HCEC 1CT (cell line): ENCODE measurements around the gene GAS6.

Experiments used
- DNase-seq: peaks from one replicate; pipeline ENCODE4 v3.0.0-alpha.2; 2017

GAS6 gene

DNA sequence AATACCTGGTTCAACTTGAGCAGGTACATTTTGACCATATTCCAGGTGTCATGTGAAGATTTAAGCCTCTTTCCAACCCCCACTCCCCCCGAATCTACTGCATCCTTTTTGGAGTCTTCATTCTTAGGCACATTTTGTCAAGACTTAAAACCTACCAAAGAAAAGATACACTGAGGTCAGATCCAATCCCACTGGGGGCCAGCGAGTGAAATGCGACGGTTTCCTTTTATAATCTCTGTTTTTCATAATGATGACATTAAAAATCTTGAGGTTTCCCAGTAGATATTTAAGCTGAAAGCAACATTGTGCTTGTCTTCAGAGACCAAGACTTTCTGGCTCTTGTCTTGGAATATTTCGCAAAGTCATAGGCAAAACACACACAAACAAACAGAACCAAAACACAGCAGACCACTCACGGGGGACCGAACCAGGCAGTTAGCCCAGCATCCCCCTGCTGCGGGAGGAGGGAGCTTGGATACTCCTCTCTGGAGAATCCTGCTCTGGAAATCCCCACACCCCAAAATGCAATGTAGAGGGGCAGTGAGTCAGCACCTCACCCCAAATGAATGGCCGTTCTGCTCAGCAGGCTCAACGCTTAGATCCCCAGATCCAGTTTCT, 506 bp upstream of the GAS6 start:
- DNase-seq: peak; percentile 72

GRCh38 chr13:113862931-113863523, 849 bp downstream of the GAS6 start:
- DNase-seq: peak; percentile 41

- peak; percentile 25 for DNase-seq
Measured at GRCh38 chr13:113862191-113862930, 1.5 kb downstream of the GAS6 start.

GRCh38 chr13:113861433-113862030, 2.3 kb downstream of the GAS6 start:
- no peak for DNase-seq

GRCh38 chr13:113860665-113861432, 3.0 kb downstream of the GAS6 start:
- DNase-seq: no peak

DNA sequence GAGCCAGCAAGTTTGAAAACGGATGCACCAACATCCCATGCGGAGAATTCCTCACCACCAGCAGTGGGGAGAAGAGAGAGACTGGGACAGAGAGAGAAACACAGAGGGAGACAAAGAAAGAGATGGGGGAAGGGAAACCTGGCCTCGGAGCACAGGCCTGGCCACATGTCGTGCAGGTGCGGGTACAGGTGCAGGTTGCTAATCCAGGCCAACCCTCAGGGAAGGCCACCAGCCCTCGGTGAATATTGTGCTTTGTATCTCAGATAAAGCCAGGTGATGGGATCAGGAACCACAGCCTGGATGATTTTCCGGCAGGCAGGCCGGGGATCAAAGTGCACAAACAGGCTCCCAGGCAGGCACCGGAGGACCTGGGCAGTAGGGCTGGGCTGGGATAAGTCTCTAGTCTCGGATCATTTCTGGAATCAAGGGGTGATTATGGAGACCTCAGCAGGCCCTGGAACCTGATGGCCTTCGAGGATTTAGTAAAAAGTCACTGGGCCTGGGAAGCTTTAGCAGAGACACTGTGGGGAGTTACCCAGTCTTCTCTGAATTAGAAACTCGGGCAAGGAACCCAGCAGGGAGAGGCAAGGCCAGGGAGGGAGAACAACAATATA, 3.7 kb downstream of the GAS6 start:
- DNase-seq: no peak

DNA sequence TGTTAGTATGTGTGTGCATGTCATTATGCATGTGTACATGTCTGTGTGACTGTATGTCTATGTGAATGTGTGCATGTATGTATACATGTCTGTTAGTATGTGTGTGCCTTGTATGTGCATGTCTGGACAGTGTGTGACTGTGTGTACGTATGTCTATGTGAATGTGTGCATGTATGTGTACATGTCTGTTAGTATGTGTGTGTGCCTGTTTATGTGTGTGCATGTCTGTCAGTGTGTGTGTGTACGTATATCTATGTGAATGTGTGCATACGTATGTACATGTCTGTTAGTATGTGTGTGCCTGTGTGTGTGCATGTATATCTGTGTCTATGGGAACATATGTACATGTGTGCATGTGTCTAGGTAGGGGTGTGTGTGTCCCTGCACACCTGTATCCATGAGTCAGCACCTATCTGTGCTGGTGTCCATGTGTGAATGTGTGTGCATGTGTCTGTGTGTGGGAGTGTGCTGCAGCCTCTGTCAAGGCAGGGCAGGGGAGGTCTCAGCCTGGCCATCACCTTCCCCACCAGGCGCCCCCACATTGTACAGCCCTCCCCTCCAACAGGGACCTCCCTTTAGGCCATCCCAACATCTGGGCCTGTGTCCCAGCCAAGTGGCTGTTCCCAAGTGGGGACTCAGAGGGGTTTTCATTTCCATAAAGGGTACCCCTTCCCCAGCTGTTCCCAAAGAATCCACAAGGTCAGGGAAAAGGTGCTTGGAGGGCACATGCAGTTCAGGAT, 4.4 kb downstream of the GAS6 start:
- DNase-seq: no peak

GRCh38 chr13:113857531-113858195, 6.2 kb downstream of the GAS6 start:
- DNase-seq: no peak

DNA sequence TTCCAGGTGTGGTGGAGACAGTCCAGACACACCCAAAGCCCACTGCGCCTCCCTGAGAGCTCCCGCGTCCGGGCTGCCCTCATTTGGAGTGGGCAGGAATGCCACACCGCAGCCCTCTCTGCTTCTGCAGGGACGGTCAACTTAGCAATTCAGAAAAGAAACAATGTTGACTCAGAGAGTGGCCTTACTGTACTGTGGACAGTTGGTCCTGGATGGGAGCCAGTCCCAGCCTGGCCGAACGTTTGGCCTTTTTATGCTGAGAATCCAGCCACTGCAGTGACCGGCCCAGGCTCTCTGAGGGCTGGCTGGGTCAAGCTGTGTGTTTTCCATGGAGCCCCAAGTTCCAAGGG, 7.2 kb downstream of the GAS6 start:
- DNase-seq: peak; percentile 71

GRCh38 chr13:113855931-113856715, 7.8 kb downstream of the GAS6 start:
- DNase-seq: no peak

GRCh38 chr13:113855012-113855921, 8.6 kb downstream of the GAS6 start:
- DNase-seq: no peak

- peak; percentile 84 for DNase-seq
Measured at GRCh38 chr13:113854238-113855011, 9.5 kb downstream of the GAS6 start.

- DNase-seq: no peak
Measured at GRCh38 chr13:113853518-113854237, 10.2 kb downstream of the GAS6 start.

- no peak for DNase-seq
Measured at GRCh38 chr13:113852536-113853517, 11.0 kb downstream of the GAS6 start.

DNA sequence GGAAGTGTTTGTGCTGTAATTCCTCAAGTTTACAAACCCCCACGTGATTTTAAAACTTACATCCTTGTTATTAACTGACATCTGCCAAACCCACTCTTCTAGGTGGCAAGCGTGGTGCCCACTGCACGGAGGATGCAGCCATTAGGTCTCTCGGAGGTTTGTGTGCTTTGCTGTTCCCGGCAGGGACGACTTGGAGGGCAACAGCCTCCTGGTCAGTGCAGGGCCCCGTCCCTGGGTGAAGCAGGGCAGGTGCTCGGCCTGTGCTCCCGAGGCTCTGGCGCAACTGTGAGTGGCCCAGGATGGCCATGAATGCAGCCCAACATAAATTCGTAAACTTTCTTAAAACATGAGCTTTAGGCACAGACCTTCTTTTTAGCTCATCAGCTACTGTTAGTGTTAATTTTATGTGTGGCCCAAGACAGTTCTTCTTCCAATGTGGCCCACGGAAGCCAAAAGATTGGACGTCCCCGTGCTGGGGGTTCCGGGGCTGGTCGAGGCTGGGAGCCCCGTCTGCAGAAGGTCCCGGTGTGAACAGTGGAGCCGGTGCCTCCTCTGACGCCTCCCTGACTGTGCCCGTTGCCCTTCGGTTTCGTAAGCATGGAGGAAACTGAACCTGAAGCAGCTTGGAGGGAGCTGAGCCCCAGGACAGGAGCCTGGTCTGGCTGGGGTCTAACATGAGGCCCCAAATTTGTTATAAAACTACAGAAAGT, 11.9 kb downstream of the GAS6 start:
- no peak for DNase-seq

- no peak for DNase-seq
Measured at GRCh38 chr13:113851480-113851803, 12.4 kb downstream of the GAS6 start.
